HL-60 (cell line): ENCODE results near the gene TTC28.

Experiments used
- CTCF ChIP-seq: IDR thresholded peaks from one replicate; pipeline ENCODE4 v1.5.1; 2011; ENCODE audit warnings: low read length, control low read depth, inconsistent platforms; ENCODE audit not compliant: insufficient read depth
- REST ChIP-seq: IDR thresholded peaks from 2 replicates; pipeline ENCODE4 v1.6.1; 2012; ENCODE audit warnings: low read depth; ENCODE audit not compliant: insufficient replicate concordance

- TF ChIP-seq CTCF (no peak), REST (no peak)
Measured at GRCh38 chr22:28341001-28341400, 338.6 kb downstream of the TTC28 start.
